Stimulated activated effector memory CD8-positive, alpha-beta T cell treated with anti-CD3 and anti-CD28 coated beads, Interleukin-12 subunit alpha, Interleukin-12 subunit beta, amount 100 ng/mL, for 72 hours (primary cell): ENCODE measurements around the gene EGFR.
A peak's percentile ranks its signal among the peaks of the same experiment; 100 is the strongest.

ENCODE experiments used
- ATAC-seq: fragments of 150-1000 bp; cut with Tn5 transposase; 2 replicates; pipeline ENCODE4 v1.10.0; 2021
- DNase-seq, 2 donors: peaks; one replicate each; pipeline ENCODE4 v3.0.0; 2021 to 2022; ENCODE audit warnings: low spot score in 2 of 2
- H3K27ac Mint-ChIP-seq: one replicate; pipeline ENCODE4 v1.8.0; 2022; ENCODE audit warnings: mild to moderate bottlenecking, mixed read lengths
- H3K36me3 Mint-ChIP-seq: one replicate; pipeline ENCODE4 v1.8.0; 2022; ENCODE audit warnings: mild to moderate bottlenecking, mixed read lengths
- H3K4me1 Mint-ChIP-seq: one replicate; pipeline ENCODE4 v1.8.0; 2022; ENCODE audit warnings: mixed read lengths
- H3K4me3 Mint-ChIP-seq: one replicate; pipeline ENCODE4 v1.8.0; 2022; ENCODE audit warnings: mild to moderate bottlenecking, mixed read lengths
- H3K9me3 Mint-ChIP-seq: one replicate; pipeline ENCODE4 v1.8.0; 2022; ENCODE audit warnings: mixed read lengths

Gene EGFR

GRCh38 chr7:55133630-55134358 is 115.0 kb downstream of the EGFR start:
- Mint-ChIP-seq H3K36me3 (no peaks in the 10 kb centered on the region), H3K4me3 (peak overlapping the region; percentile 39), H3K27ac (no peak overlapping the region), H3K9me3 (peaks cover 5% of the 10 kb centered on the region), H3K4me1 (peaks cover 19% of the 10 kb centered on the region)
- DNase-seq (no peak), ATAC-seq (peak; percentile 69)

GRCh38 chr7:55134359-55134725 is 115.5 kb downstream of the EGFR start:
- H3K27ac Mint-ChIP-seq, result no peak overlapping the region

GRCh38 chr7:55134786-55135185 is 116.0 kb downstream of the EGFR start:
- DNase-seq (no peak), ATAC-seq (no peak)
- Mint-ChIP-seq H3K4me1 (peaks cover 19% of the 10 kb centered on the region), H3K4me3 (no peak overlapping the region), H3K36me3 (no peaks in the 10 kb centered on the region), H3K9me3 (peaks cover 7% of the 10 kb centered on the region), H3K27ac (no peak overlapping the region)

More at GRCh38 chr7:55134359-55134725, 115.5 kb downstream of the EGFR start:
- no peak for DNase-seq
- ATAC-seq, result no peak
- peaks cover 19% of the 10 kb centered on the region for H3K4me1 Mint-ChIP-seq
- no peak overlapping the region for H3K4me3 Mint-ChIP-seq
- H3K9me3 Mint-ChIP-seq, result peaks cover 7% of the 10 kb centered on the region
- no peaks in the 10 kb centered on the region for H3K36me3 Mint-ChIP-seq

GRCh38 chr7:55135462-55135861 is 116.6 kb downstream of the EGFR start:
- H3K27ac Mint-ChIP-seq, result no peak overlapping the region
- H3K36me3 Mint-ChIP-seq, result no peaks in the 10 kb centered on the region
- peaks cover 19% of the 10 kb centered on the region for H3K4me1 Mint-ChIP-seq
- H3K4me3 Mint-ChIP-seq, result no peak overlapping the region
- DNase-seq (no peak), ATAC-seq (no peak)
- H3K9me3 Mint-ChIP-seq, result peaks cover 7% of the 10 kb centered on the region

- Mint-ChIP-seq H3K27ac (no peak overlapping the region), H3K4me3 (no peak overlapping the region), H3K36me3 (no peaks in the 10 kb centered on the region), H3K9me3 (peaks cover 7% of the 10 kb centered on the region), H3K4me1 (peaks cover 7% of the 10 kb centered on the region)
- ATAC-seq (no peak), DNase-seq (no peak)
Measured at GRCh38 chr7:55138663-55139062, 119.8 kb downstream of the EGFR start.

- H3K27ac Mint-ChIP-seq, result no peak overlapping the region
- ATAC-seq (no peak), DNase-seq (no peak)
- H3K36me3 Mint-ChIP-seq, result no peaks in the 10 kb centered on the region
- H3K4me3 Mint-ChIP-seq, result no peak overlapping the region
- peaks cover 7% of the 10 kb centered on the region for H3K9me3 Mint-ChIP-seq
- no peaks in the 10 kb centered on the region for H3K4me1 Mint-ChIP-seq
Measured at GRCh38 chr7:55140221-55140940, 121.6 kb downstream of the EGFR start.

GRCh38 chr7:55140941-55141278 is 122.1 kb downstream of the EGFR start:
- Mint-ChIP-seq H3K4me3 (no peak overlapping the region), H3K4me1 (no peaks in the 10 kb centered on the region), H3K9me3 (peaks cover 7% of the 10 kb centered on the region), H3K27ac (no peak overlapping the region), H3K36me3 (no peaks in the 10 kb centered on the region)
- ATAC-seq (no peak), DNase-seq (no peak)

- Mint-ChIP-seq H3K36me3 (no peaks in the 10 kb centered on the region), H3K9me3 (peaks cover 11% of the 10 kb centered on the region), H3K27ac (no peak overlapping the region), H3K4me1 (no peaks in the 10 kb centered on the region), H3K4me3 (no peak overlapping the region)
- ATAC-seq, result no peak
- DNase-seq, result no peak
Measured at GRCh38 chr7:55142919-55143600, 124.2 kb downstream of the EGFR start.

GRCh38 chr7:55144333-55145317 is 125.8 kb downstream of the EGFR start:
- DNase-seq (no peak), ATAC-seq (no peak)
- Mint-ChIP-seq H3K36me3 (no peaks in the 10 kb centered on the region), H3K27ac (no peak overlapping the region), H3K4me1 (no peaks in the 10 kb centered on the region), H3K9me3 (peaks cover 4% of the 10 kb centered on the region), H3K4me3 (no peak overlapping the region)

GRCh38 chr7:55145606-55146005 is 126.8 kb downstream of the EGFR start:
- no peaks in the 10 kb centered on the region for H3K4me1 Mint-ChIP-seq
- peaks cover 4% of the 10 kb centered on the region for H3K9me3 Mint-ChIP-seq
- H3K27ac Mint-ChIP-seq, result no peak overlapping the region
- no peak overlapping the region for H3K4me3 Mint-ChIP-seq
- DNase-seq (no peak), ATAC-seq (no peak)
- H3K36me3 Mint-ChIP-seq, result no peaks in the 10 kb centered on the region

- H3K36me3 Mint-ChIP-seq, result no peaks in the 10 kb centered on the region
Measured at GRCh38 chr7:55147101-55147500, 128.3 kb downstream of the EGFR start.

GRCh38 chr7:55147736-55148135 is 128.9 kb downstream of the EGFR start:
- H3K36me3 Mint-ChIP-seq, result no peaks in the 10 kb centered on the region
- ATAC-seq (no peak), DNase-seq (no peak)
- peaks cover 4% of the 10 kb centered on the region for H3K9me3 Mint-ChIP-seq
- no peak overlapping the region for H3K4me3 Mint-ChIP-seq
- no peaks in the 10 kb centered on the region for H3K4me1 Mint-ChIP-seq
- H3K27ac Mint-ChIP-seq, result no peak overlapping the region

More at GRCh38 chr7:55147101-55147500, 128.3 kb downstream of the EGFR start:
- H3K9me3 Mint-ChIP-seq, result peaks cover 4% of the 10 kb centered on the region
- no peak for ATAC-seq
- no peak for DNase-seq
- H3K4me1 Mint-ChIP-seq, result no peaks in the 10 kb centered on the region
- H3K4me3 Mint-ChIP-seq, result no peak overlapping the region
- no peak overlapping the region for H3K27ac Mint-ChIP-seq

- Mint-ChIP-seq H3K4me1 (no peaks in the 10 kb centered on the region), H3K4me3 (no peak overlapping the region), H3K36me3 (no peaks in the 10 kb centered on the region), H3K27ac (no peak overlapping the region), H3K9me3 (peaks cover 4% of the 10 kb centered on the region)
- DNase-seq, result no peak
- no peak for ATAC-seq
Measured at GRCh38 chr7:55148571-55148970, 129.8 kb downstream of the EGFR start.

GRCh38 chr7:55149001-55149400 is 130.2 kb downstream of the EGFR start:
- ATAC-seq (no peak), DNase-seq (no peak)
- Mint-ChIP-seq H3K36me3 (no peaks in the 10 kb centered on the region), H3K27ac (no peak overlapping the region), H3K4me3 (no peak overlapping the region), H3K4me1 (no peaks in the 10 kb centered on the region), H3K9me3 (peaks cover 4% of the 10 kb centered on the region)

- no peaks in the 10 kb centered on the region for H3K36me3 Mint-ChIP-seq
- no peaks in the 10 kb centered on the region for H3K4me1 Mint-ChIP-seq
- DNase-seq (no peak), ATAC-seq (no peak)
- no peak overlapping the region for H3K4me3 Mint-ChIP-seq
- H3K9me3 Mint-ChIP-seq, result peaks cover 4% of the 10 kb centered on the region
- H3K27ac Mint-ChIP-seq, result no peak overlapping the region
Measured at GRCh38 chr7:55150166-55150565, 131.3 kb downstream of the EGFR start.
